Choroid plexus epithelial cell (primary cell): Measurements from ENCODE around the gene GPS2.
"Not testable (repeated sequence)": the region's sequence is repeated elsewhere in the genome, so short reads cannot be mapped to it uniquely, and the experiment has no call there.

Source experiments
- DNase-seq: peaks from one replicate; pipeline ENCODE4 v3.0.0-alpha.2; 2010; ENCODE audit warnings: low read depth
- H3K4me3 ChIP-seq: 2 replicates; pipeline ENCODE4 v1.5.1; 2011; ENCODE audit warnings: low read depth, mild to moderate bottlenecking, control low read depth, low read length, moderate library complexity
- TF ChIP-seq, protein P1 (sequence below): conservative IDR thresholded peaks from 2 replicates; pipeline ENCODE4 v1.5.1; 2011; ENCODE audit warnings: low read depth, mild to moderate bottlenecking, control low read depth, inconsistent platforms, low read length, moderate library complexity

GPS2 gene

DNA sequence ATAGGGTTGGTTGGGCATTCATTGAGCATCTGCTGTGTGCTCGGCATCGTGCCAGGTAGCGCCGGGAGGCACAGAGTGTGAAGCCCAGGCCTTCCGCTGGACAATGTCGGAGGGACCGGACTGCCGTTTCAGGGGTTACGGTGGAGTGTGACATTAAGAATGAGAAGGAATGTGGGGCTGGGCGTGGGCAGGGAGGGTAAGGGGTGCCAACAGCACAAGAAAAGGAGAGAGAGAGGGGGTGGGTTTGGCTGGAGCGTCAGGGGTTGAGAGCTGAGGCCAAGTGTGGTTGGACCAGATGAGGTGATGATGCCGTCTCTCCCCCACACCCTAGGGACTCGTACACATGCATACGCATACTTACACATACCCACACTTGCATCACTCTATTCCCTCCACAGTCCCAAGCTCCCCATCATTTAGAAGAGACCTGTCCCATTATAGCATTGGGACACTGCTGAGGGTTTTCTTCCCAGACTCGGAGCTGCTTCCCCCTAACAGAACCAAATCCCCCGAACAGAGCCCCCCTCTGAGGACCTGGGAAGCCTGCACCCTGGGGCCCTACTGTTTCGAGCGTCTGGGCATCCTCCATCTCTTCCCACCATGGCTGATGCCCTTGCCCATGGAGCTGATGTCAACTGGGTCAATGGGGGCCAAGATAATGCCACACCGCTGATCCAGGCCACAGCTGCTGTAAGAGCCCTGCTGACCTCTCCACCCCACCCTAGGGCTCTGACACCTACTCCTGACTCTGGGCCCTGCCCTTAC lies 33.5 kb upstream of the GPS2 start:
- no peak overlapping the region for H3K4me3 ChIP-seq
- TF ChIP-seq, protein P1, sequence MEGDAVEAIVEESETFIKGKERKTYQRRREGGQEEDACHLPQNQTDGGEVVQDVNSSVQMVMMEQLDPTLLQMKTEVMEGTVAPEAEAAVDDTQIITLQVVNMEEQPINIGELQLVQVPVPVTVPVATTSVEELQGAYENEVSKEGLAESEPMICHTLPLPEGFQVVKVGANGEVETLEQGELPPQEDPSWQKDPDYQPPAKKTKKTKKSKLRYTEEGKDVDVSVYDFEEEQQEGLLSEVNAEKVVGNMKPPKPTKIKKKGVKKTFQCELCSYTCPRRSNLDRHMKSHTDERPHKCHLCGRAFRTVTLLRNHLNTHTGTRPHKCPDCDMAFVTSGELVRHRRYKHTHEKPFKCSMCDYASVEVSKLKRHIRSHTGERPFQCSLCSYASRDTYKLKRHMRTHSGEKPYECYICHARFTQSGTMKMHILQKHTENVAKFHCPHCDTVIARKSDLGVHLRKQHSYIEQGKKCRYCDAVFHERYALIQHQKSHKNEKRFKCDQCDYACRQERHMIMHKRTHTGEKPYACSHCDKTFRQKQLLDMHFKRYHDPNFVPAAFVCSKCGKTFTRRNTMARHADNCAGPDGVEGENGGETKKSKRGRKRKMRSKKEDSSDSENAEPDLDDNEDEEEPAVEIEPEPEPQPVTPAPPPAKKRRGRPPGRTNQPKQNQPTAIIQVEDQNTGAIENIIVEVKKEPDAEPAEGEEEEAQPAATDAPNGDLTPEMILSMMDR, result no peak
- DNase-seq, result no peak

DNA sequence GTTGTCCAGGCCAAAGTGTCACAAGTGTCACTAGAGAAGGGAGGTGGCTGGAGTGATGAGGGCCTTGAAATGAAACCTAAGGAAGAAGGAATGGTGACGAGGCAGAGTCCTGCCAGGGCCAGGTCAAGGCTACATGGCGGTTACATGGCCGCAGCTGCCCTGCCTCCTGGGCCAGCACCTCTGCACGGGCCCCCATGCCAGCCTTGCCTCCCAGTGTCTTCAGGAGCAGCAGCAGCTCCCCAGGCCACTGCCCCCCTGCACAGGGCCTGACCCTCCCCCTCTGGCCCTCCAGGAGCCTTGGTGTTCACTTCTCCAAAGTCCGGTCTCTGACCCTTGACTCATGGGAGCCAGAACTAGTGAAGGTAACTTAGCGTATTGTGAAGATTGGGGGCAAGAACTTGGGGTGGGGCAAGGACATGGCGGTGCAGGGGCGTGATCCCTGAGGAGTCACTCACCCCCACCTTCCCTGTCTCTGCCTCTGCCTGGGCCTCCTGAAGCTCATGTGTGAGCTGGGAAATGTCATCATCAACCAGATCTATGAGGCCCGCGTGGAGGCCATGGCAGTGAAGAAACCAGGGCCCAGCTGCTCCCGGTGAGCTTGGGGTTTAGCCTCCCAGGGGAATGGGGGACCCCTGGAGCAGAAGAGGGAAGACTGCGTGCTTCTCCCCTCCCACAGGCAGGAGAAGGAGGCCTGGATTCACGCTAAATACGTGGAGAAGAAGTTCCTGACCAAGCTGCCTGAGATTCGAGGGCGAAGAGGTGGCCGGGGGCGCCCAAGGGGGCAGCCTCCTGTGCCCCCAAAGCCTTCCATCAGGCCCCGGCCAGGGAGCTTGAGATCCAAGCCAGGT lies 32.7 kb upstream of the GPS2 start:
- TF ChIP-seq, protein P1, result no peak
- H3K4me3 ChIP-seq, result no peak overlapping the region
- DNase-seq, result no peak

DNA sequence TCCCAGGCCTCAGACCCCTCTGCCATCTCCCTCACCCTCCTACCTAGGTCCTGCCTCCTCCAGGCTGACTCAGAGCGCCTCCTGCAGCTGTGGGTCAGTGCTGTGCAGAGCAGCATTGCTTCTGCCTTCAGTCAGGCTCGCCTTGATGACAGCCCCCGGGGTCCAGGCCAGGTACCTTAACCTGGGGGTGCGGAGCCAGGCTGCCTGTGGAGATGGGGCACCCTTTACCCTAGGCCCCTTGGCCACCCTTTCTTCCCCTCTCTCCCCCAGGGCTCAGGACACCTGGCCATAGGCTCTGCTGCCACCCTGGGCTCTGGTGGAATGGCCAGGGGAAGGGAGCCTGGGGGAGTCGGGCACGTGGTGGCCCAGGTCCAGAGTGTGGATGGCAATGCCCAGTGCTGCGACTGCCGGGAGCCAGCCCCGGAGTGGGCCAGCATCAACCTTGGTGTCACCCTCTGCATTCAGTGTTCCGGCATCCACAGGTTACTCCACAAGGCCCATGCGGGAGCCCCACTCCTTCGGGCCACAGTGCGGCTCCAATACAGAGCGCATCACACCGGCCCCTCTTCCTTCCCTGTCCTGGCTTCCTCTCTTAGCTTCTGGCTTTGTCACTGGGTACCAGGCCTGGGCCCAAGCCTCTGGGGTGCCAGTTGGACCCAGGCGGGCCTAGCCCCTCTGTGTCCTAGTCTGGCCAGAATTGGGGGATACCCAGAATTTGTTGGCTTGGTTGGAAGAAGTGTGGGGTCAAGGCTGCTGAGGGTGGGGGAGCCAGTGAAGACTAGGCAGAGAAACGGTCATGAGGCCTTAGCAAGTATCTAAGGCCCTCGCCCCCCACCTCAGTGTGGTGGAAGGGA lies 31.8 kb upstream of the GPS2 start:
- TF ChIP-seq, protein P1, result no peak
- H3K4me3 ChIP-seq, result no peak overlapping the region
- DNase-seq, result no peak

DNA sequence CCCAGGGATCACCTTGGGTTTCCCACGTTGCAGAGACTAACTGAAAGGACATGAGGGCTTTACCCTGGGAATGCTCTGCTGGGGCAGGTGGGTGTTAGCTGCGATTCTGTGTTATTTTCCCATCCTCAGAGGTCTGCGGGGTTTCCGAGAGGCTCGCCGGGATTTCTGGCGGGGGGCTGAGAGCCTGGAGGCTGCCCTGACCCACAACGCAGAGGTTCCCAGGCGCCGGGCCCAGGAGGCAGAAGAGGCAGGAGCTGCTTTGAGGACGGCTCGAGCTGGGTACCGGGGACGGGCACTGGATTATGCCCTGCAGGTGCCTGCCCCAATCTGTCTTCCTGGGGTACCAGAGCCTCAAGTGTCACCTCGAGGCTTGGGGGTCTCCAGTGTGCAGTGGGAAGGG lies 28.1 kb upstream of the GPS2 start:
- no peak for DNase-seq
- TF ChIP-seq, protein P1, result no peak
- no peak overlapping the region for H3K4me3 ChIP-seq

DNA sequence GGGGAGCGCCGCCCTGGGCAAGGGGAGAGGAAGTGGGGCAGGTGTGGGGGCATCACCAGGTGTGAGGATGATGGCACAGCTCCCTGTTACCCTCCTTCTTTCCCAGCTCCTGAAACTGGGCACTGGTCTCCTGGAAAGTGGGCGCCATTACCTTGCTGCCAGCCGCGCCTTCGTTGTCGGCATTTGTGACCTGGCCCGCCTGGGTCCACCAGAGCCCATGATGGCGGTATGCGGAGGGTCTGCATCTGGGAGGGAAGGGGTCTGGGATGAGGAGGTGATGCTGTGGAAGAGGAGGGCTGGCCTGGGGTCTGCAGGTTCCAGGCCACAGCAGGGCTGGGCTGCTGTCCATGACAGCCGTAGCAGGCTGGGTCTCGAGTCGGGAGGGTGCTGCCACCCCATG lies 26.7 kb upstream of the GPS2 start:
- TF ChIP-seq, protein P1, result no peak
- DNase-seq, result no peak

DNA sequence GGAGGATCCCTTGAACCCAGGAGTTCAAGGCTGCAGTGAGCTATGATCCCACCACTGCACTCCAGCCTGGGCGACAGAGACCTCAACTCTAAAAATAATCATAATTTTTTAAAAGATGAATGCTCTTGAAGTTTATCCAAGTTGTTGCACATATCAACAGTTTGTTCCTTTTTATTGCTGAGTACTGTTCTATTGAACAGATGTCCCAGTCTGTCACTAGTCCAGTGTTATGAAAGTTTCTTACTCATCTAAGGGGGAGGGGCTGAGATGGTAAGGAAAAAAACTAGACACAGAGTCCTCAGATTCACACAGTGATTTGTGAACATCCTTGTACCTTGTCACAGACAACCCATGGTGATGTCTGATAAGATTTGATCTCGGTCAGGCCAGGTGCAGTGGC lies 25.0 kb upstream of the GPS2 start:
- TF ChIP-seq, protein P1, result no peak
- H3K4me3 ChIP-seq, result no peak overlapping the region
- DNase-seq, result no peak

More for the DNA sequence above, 26.7 kb upstream of the GPS2 start:
- no peak overlapping the region for H3K4me3 ChIP-seq

DNA sequence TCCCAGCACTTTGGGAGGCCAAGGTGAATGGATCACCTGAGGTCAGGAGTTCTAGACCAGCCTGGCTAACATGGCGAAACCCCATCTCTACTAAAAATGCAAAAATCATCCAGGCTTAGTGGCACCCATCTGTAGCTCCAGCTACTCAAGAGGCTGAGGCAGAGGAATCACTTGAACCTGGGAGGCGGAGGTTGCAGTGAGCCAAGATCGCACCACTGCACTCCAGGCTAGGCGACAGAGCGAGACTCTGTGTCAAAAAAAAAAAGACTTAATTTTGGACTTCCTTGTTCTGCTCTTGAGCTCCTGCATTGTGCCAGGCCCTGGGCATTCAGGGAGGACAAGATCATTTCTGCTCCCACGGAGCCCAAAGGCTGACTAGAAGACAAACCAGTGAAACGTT lies 22.4 kb upstream of the GPS2 start:
- DNase-seq, H3K4me3 ChIP-seq: not testable (repeated sequence)
